ENCODE results near the gene ZSWIM5. TPM values are rescaled to one million over a fixed set of nuclear protein-coding genes. Genes with fewer than 3 reads are reported as not detected.

The ZSWIM5 gene
- total and polyA plus RNA-seq, 4 donors = 0.67 to 2.9 (median 1.3) TPM

GRCh38 chr1:45032837-45033236 is 173.6 kb downstream of the ZSWIM5 start:
- Histone ChIP-seq H3K9me3 (ENCODE audit: control insufficient read depth in 4 of 4, low read length in 3 of 4) (no peaks in the 10 kb centered on the region), H3K4me3 (ENCODE audit: low read depth in 1 of 3, low read length in 3 of 3) (no peak overlapping the region), H3K27me3 (ENCODE audit: control insufficient read depth in 4 of 4, insufficient read depth in 4 of 4, low read length in 3 of 4) (no peaks in the 10 kb centered on the region), H3K9ac (ENCODE audit: low read depth in 1 of 2, low read length in 2 of 2) (no peak overlapping the region), H3K27ac (ENCODE audit: low read depth in 1 of 2, low read length in 2 of 2) (no peak overlapping the region), H3K4me1 (ENCODE audit: control insufficient read depth in 4 of 4, insufficient read depth in 4 of 4, low read length in 3 of 4) (no peaks in the 10 kb centered on the region), H3K36me3 (ENCODE audit: control insufficient read depth in 4 of 4, insufficient read depth in 3 of 4, low read depth in 1 of 4, low read length in 3 of 4) (no peaks in the 10 kb centered on the region)
- TF ChIP-seq, protein P1, sequence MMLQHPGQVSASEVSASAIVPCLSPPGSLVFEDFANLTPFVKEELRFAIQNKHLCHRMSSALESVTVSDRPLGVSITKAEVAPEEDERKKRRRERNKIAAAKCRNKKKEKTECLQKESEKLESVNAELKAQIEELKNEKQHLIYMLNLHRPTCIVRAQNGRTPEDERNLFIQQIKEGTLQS (IDR thresholded peaks at IDR 0.05) = no peak
- TF ChIP-seq, protein P2, sequence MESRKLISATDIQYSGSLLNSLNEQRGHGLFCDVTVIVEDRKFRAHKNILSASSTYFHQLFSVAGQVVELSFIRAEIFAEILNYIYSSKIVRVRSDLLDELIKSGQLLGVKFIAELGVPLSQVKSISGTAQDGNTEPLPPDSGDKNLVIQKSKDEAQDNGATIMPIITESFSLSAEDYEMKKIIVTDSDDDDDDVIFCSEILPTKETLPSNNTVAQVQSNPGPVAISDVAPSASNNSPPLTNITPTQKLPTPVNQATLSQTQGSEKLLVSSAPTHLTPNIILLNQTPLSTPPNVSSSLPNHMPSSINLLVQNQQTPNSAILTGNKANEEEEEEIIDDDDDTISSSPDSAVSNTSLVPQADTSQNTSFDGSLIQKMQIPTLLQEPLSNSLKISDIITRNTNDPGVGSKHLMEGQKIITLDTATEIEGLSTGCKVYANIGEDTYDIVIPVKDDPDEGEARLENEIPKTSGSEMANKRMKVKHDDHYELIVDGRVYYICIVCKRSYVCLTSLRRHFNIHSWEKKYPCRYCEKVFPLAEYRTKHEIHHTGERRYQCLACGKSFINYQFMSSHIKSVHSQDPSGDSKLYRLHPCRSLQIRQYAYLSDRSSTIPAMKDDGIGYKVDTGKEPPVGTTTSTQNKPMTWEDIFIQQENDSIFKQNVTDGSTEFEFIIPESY (IDR thresholded peaks at IDR 0.05) = no peak
- TF ChIP-seq RAD21 (IDR thresholded peaks at IDR 0.05) = no peak
- WGBS = 91% methylated on average over 2 of the region's 2 CpGs
- DNase-seq (ENCODE audit: low spot score) = no peak

DNA sequence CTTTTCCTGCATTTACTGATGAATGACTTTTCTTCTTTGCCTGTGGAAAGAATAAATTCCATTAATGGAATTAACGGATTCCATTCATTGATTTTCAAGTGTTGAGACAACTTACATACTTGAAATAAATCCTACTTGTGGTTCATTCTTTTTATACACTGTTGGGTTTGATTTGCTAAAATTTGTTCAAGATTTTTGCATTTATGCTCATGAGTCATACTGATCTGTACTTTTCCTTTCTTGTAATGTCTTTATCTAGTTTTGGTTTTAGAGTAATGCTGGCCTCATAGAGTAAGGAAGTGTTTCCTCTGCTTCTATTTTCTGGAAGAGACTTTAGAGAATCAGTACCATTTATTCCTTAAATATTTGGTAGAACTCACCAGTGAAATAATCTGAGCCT is 180.0 kb downstream of the ZSWIM5 start:
- no peak overlapping the region for H3K9ac ChIP-seq (ENCODE audit: low read depth in 1 of 2, low read length in 2 of 2)
- H3K4me1 ChIP-seq (ENCODE audit: control insufficient read depth in 4 of 4, insufficient read depth in 4 of 4, low read length in 3 of 4) = no peaks in the 10 kb centered on the region
- TF ChIP-seq MAX (IDR thresholded peaks at IDR 0.05) (no peak), RAD21 (IDR thresholded peaks at IDR 0.05) (no peak), REST (IDR thresholded peaks at IDR 0.05) (no peak), FOXA1 (IDR thresholded peaks at IDR 0.05) (no peak), RXRA (IDR thresholded peaks at IDR 0.05) (no peak), HNF4G (IDR thresholded peaks at IDR 0.05) (no peak), SP1 (IDR thresholded peaks at IDR 0.05) (no peak), HNF4A (conservative IDR thresholded peaks at IDR 0.05) (no peak), EGR1 (IDR thresholded peaks at IDR 0.05; ENCODE audit: low read depth in 2 of 2) (no peak), YY1 (IDR thresholded peaks at IDR 0.05) (no peak), GABPA (IDR thresholded peaks at IDR 0.05 in 1 of 2, conservative IDR thresholded peaks at IDR 0.05 in 1 of 2) (no peak)
- TF ChIP-seq, protein P1 (IDR thresholded peaks at IDR 0.05) = no peak
- TF ChIP-seq, protein P2 (IDR thresholded peaks at IDR 0.05) = no peak
- no peak overlapping the region for H3K4me3 ChIP-seq (ENCODE audit: low read depth in 1 of 3, low read length in 3 of 3)
- H3K9me3 ChIP-seq (ENCODE audit: control insufficient read depth in 4 of 4, low read length in 3 of 4) = no peaks in the 10 kb centered on the region
- H3K27me3 ChIP-seq (ENCODE audit: control insufficient read depth in 4 of 4, insufficient read depth in 4 of 4, low read length in 3 of 4) = no peaks in the 10 kb centered on the region
- 94% methylated on average over 1 of the region's 1 CpG for WGBS
- no peak overlapping the region for H3K27ac ChIP-seq (ENCODE audit: low read depth in 1 of 2, low read length in 2 of 2)
- no peaks in the 10 kb centered on the region for H3K36me3 ChIP-seq (ENCODE audit: control insufficient read depth in 4 of 4, insufficient read depth in 3 of 4, low read depth in 1 of 4, low read length in 3 of 4)
- DNase-seq (ENCODE audit: low spot score) = no peak

All from liver (tissue), 9 donors.